DOHH2 (cell line): ENCODE measurements around the gene CATSPER4.

Source experiments
- H3F3A ChIP-seq: fragments of 200-600 bp; sonication (generic), shearing (Covaris generic); 2 replicates; pipeline ENCODE4 v1.6.0; 2016; ENCODE audit warnings: antibody characterized with exemption, mild to moderate bottlenecking; ENCODE audit not compliant: control insufficient read depth, insufficient read depth
- H3K27ac ChIP-seq: fragments of 200-600 bp; sonication (generic); 2 replicates; pipeline ENCODE4 v1.5.1; 2014; ENCODE audit warnings: low read depth, mild to moderate bottlenecking, low read length, moderate library complexity
- H3K27me3 ChIP-seq: fragments of 200-600 bp; sonication (generic); 2 replicates; pipeline ENCODE4 v1.6.1; 2014; ENCODE audit warnings: mild to moderate bottlenecking, low read length, mixed read lengths; ENCODE audit not compliant: control insufficient read depth
- H3K36me3 ChIP-seq: fragments of 200-600 bp; sonication (generic); 2 replicates; pipeline ENCODE4 v1.6.1; 2014; ENCODE audit warnings: mild to moderate bottlenecking, low read length, moderate library complexity, mixed read lengths; ENCODE audit not compliant: control insufficient read depth
- H3K4me1 ChIP-seq: fragments of 200-600 bp; sonication (generic); 2 replicates; pipeline ENCODE4 v1.6.1; 2014; ENCODE audit warnings: mild to moderate bottlenecking, low read length, mixed read lengths; ENCODE audit not compliant: control insufficient read depth
- H3K4me2 ChIP-seq: fragments of 200-600 bp; sonication (generic); 2 replicates; pipeline ENCODE4 v1.6.0; 2014; ENCODE audit warnings: mild to moderate bottlenecking, low read length, moderate library complexity
- H3K4me3 ChIP-seq: fragments of 200-600 bp; sonication (generic); 2 replicates; pipeline ENCODE4 v1.5.1; 2014; ENCODE audit warnings: mild to moderate bottlenecking, low read length, mixed read lengths
- H3K79me2 ChIP-seq: fragments of 200-600 bp; sonication (generic); 2 replicates; pipeline ENCODE4 v1.6.1; 2014; ENCODE audit warnings: mild to moderate bottlenecking, low read length, mixed read lengths; ENCODE audit not compliant: control insufficient read depth
- H3K9me2 ChIP-seq: fragments of 200-600 bp; sonication (generic); replicated peaks from 2 replicates; pipeline ENCODE4 v1.6.1; 2014; ENCODE audit warnings: mild to moderate bottlenecking, low read length, mixed read lengths; ENCODE audit not compliant: control insufficient read depth
- H3K9me3 ChIP-seq: fragments of 200-600 bp; sonication (generic); 2 replicates; pipeline ENCODE4 v1.6.1; 2014; ENCODE audit warnings: antibody characterized with exemption, low read length, mixed read lengths; ENCODE audit not compliant: control insufficient read depth, insufficient read depth
- H4K20me1 ChIP-seq: fragments of 200-600 bp; sonication (generic); 2 replicates; pipeline ENCODE4 v1.6.0; 2014; ENCODE audit warnings: low read depth, mild to moderate bottlenecking, antibody characterized with exemption, low read length, moderate library complexity; ENCODE audit not compliant: control insufficient read depth, insufficient read depth
- EZH2phosphoT487 ChIP-seq: fragments of 200-600 bp; sonication (generic); IDR thresholded peaks from 2 replicates; pipeline ENCODE4 v1.6.1; 2017; ENCODE audit warnings: borderline replicate concordance, mild to moderate bottlenecking, antibody characterized with exemption, low read length, moderate library complexity, mixed read lengths
- TF ChIP-seq, protein P1 (sequence below): fragments of 200-600 bp; sonication (generic); IDR thresholded peaks from one replicate; pipeline ENCODE4 v1.5.1; 2014; ENCODE audit warnings: antibody characterized with exemption, mild to moderate bottlenecking, low read depth, low read length; ENCODE audit not compliant: poor library complexity, severe bottlenecking

The CATSPER4 gene

DNA sequence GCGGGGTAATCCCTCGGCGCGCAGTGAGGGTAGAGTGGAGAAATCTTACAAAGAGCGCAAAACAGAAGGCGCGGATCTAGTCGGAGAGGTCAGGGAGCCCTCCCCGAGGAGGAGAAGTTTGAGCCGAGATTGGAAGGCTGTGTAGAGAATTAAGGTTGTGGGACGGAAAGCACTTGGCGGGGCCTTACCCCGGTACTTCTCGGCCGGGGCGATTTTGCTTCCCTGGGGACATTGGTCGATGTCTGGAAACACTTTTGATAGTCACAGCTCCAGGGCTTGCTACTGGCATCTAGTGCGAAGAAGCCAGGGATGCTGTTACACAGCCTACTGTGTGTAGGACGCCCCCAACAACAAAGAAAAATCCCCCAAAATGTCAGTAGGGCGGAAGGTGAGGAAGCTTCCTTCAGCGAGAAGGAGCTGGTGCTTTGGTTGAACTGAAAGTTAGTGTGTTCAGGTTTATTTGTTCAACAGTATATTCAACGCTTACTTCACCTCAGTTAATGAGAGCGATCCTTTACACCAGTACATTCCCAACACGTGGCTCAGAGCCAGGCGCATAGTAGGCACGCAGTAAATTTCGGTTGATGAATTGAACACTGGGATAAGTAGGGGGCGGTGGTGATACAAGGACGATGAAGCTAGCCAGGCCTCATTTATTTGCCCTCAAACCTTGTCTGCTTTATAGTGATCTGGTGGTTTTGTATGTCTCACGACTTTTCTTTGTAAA lies 44.4 kb downstream of the CATSPER4 start:
- Histone ChIP-seq H3K79me2 (peaks cover 58% of the 10 kb centered on the region), H4K20me1 (peaks cover 15% of the 10 kb centered on the region), H3K36me3 (peaks cover 36% of the 10 kb centered on the region), H3K9me3 (no peaks in the 10 kb centered on the region), H3K4me3 (peak overlapping the region; percentile 86), H3K4me2 (peak overlapping the region; percentile 74), H3F3A (0 out of 2 replicates have a peak, but pooled peaks cover 2% of the 10 kb centered on the region), H3K4me1 (peaks cover 33% of the 10 kb centered on the region), H3K27me3 (no peaks in the 10 kb centered on the region), H3K27ac (peak overlapping the region; percentile 41), H3K9me2 (no peaks in the 10 kb centered on the region)
- TF ChIP-seq EZH2phosphoT487: no peak
- TF ChIP-seq, protein P1, sequence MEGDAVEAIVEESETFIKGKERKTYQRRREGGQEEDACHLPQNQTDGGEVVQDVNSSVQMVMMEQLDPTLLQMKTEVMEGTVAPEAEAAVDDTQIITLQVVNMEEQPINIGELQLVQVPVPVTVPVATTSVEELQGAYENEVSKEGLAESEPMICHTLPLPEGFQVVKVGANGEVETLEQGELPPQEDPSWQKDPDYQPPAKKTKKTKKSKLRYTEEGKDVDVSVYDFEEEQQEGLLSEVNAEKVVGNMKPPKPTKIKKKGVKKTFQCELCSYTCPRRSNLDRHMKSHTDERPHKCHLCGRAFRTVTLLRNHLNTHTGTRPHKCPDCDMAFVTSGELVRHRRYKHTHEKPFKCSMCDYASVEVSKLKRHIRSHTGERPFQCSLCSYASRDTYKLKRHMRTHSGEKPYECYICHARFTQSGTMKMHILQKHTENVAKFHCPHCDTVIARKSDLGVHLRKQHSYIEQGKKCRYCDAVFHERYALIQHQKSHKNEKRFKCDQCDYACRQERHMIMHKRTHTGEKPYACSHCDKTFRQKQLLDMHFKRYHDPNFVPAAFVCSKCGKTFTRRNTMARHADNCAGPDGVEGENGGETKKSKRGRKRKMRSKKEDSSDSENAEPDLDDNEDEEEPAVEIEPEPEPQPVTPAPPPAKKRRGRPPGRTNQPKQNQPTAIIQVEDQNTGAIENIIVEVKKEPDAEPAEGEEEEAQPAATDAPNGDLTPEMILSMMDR: peak; percentile 43

DNA sequence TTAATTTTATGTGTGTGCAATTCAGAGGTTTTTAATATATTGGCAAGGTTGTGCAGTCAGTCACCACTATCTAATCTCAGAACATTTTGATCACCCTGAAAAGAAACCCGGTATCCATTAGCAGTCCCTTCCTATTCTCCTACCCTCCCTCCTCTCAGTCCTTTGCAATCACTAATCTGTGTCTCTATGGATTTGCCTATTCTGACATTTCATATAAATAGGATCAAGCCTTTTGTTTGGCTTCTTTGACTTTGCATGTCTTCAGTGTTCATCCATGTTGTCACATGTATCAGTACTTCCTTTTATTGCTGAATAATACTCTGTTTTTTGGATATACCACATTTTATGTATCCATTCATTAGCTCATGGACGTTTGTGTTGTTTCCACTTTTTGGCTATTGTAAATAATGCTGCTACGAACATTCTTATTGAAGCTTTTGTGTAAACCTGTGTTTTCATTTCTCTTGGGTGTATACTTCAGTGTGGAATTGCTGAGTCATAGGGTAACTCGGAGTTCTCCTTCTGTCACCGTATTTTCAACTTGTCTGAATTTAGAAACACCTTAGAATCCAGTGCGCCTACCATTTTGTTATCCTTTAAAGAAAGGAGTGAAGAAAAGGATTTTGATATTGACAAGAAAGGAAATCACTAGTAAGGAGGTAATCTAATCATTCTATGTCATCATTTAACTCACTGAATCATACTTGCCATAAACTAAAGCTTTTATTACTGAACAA lies 47.0 kb downstream of the CATSPER4 start:
- Histone ChIP-seq H3K9me2 (no peaks in the 10 kb centered on the region), H3F3A (0 out of 2 replicates have a peak, but pooled peaks cover 2% of the 10 kb centered on the region), H3K4me1 (peaks cover 33% of the 10 kb centered on the region), H3K4me2 (peak overlapping the region; percentile 74), H3K27ac (no peak overlapping the region), H3K4me3 (0 out of 2 replicates have a peak overlapping the region, but pooled peaks have one; percentile 86), H4K20me1 (peaks cover 15% of the 10 kb centered on the region), H3K9me3 (no peaks in the 10 kb centered on the region), H3K36me3 (peaks cover 52% of the 10 kb centered on the region), H3K79me2 (peaks cover 81% of the 10 kb centered on the region), H3K27me3 (no peaks in the 10 kb centered on the region)
- TF ChIP-seq, protein P1: no peak
- no peak for TF ChIP-seq EZH2phosphoT487

DNA sequence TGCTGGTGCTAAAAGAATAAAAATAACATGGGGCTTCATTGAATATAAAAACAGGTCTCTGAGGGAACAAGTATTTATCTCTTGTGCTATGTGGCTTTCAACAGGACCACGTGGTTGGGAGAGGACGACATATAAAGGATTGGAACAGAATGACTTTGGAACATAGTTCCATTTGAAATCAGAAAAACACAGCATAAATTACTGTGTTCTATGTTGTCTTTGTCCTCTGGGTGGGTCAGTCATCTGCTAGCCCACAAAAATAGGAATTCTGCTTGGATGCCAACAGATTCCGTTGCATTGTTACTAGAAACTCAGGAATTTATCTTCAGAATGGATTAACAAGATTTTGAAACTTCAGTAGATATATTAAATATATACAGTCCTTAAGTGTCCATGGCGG lies 49.5 kb downstream of the CATSPER4 start:
- H3K4me1 ChIP-seq: peaks cover 27% of the 10 kb centered on the region
- H3K36me3 ChIP-seq: peaks cover 71% of the 10 kb centered on the region
- H3K27ac ChIP-seq: no peak overlapping the region
- no peaks in the 10 kb centered on the region for H3K9me3 ChIP-seq
- no peak for TF ChIP-seq EZH2phosphoT487
- TF ChIP-seq, protein P1: no peak
- H3K79me2 ChIP-seq: peaks cover 94% of the 10 kb centered on the region
- H3K9me2 ChIP-seq: no peaks in the 10 kb centered on the region
- no peak overlapping the region for H3K4me3 ChIP-seq
- H3K4me2 ChIP-seq: no peak overlapping the region
- peaks cover 18% of the 10 kb centered on the region for H4K20me1 ChIP-seq
- H3F3A ChIP-seq: 0 out of 2 replicates have a peak, but pooled peaks cover 2% of the 10 kb centered on the region
- no peaks in the 10 kb centered on the region for H3K27me3 ChIP-seq
